Fibroblast of lung (primary cell): ENCODE measurements around the gene RDH5. TPM values are rescaled to one million over a fixed set of nuclear protein-coding genes. Genes with fewer than 3 reads are reported as not detected.
A peak's percentile ranks its signal among the peaks of the same experiment; 100 is the strongest.

Experiments
- DNase-seq, 2 donors: peaks; one replicate each; pipeline versions ENCODE4 v3.0.0 to v3.0.0-alpha.2; 2010; ENCODE audit warnings: low read depth in 2 of 2
- H2AFZ ChIP-seq: 2 replicates; pipeline ENCODE4 v1.5.1; 2012; ENCODE audit warnings: low read length, control low read depth, inconsistent platforms
- H3K27ac ChIP-seq: 2 replicates; pipeline ENCODE4 v1.5.1; 2011; ENCODE audit warnings: low read length, control low read depth; ENCODE audit not compliant: insufficient read depth
- H3K27me3 ChIP-seq: 2 replicates; pipeline ENCODE4 v1.5.1; 2011; ENCODE audit warnings: mild to moderate bottlenecking, low read length; ENCODE audit not compliant: control insufficient read depth, insufficient read depth
- H3K36me3 ChIP-seq: 2 replicates; pipeline ENCODE4 v1.5.1; 2011; ENCODE audit warnings: low read length; ENCODE audit not compliant: control insufficient read depth, insufficient read depth
- H3K4me1 ChIP-seq: 2 replicates; pipeline ENCODE4 v1.5.1; 2011; ENCODE audit warnings: low read length; ENCODE audit not compliant: control insufficient read depth, insufficient read depth; ENCODE audit errors: extremely low read depth
- H3K4me2 ChIP-seq: 2 replicates; pipeline ENCODE4 v1.5.1; 2011; ENCODE audit warnings: low read length, control low read depth; ENCODE audit not compliant: insufficient read depth; ENCODE audit errors: extremely low read depth
- H3K4me3 ChIP-seq, 4 experiments: fragments of 200-600 bp in 1 of 4; sonication (generic) in 1 of 4; replicated peaks in 1 of 4; 2 replicates each; pipeline ENCODE4 v1.5.1; 2011 to 2016; ENCODE audit warnings: low read length in 4 of 4, low read depth in 3 of 4, mild to moderate bottlenecking in 3 of 4, control low read depth in 2 of 4, inconsistent platforms in 1 of 4, mixed read lengths in 1 of 4; ENCODE audit not compliant: insufficient read depth in 1 of 4; ENCODE audit errors: control extremely low read depth in 1 of 4
- H3K79me2 ChIP-seq: 2 replicates; pipeline ENCODE4 v1.5.1; 2012; ENCODE audit warnings: mild to moderate bottlenecking, low read length, inconsistent platforms; ENCODE audit not compliant: control insufficient read depth, insufficient read depth
- H3K9ac ChIP-seq: 2 replicates; pipeline ENCODE4 v1.5.1; 2011; ENCODE audit warnings: mild to moderate bottlenecking, low read length, control low read depth; ENCODE audit not compliant: insufficient read depth
- H3K9me3 ChIP-seq: 2 replicates; pipeline ENCODE4 v1.5.1; 2012; ENCODE audit warnings: low read depth, low read length; ENCODE audit not compliant: control insufficient read depth, insufficient read depth
- H4K20me1 ChIP-seq: 2 replicates; pipeline ENCODE4 v1.5.1; 2011; ENCODE audit warnings: low read length; ENCODE audit not compliant: control insufficient read depth, insufficient read depth; ENCODE audit errors: extremely low read depth
- EZH2 ChIP-seq: IDR thresholded peaks from 2 replicates; pipeline ENCODE4 v1.5.1; 2012; ENCODE audit warnings: low read length, control low read depth, mild to moderate bottlenecking; ENCODE audit errors: missing control alignments
- polyA plus RNA-seq, 2 donors: library from polyadenylated mRNA; depleted of rRNA in 1 of 2; stranded (reverse) in 1 of 2; unstranded in 1 of 2; fragments of >200 nt; gene quantifications; 2 replicates each; pipeline ENCODE4 v1.2.1, GENCODE V29; 2011 to 2012; ENCODE audit warnings: missing spikeins in 1 of 2
- total RNA-seq: library from RNA; depleted of rRNA; stranded (reverse); fragments of >200 nt; gene quantifications from 2 replicates; pipeline ENCODE4 v1.2.1, GENCODE V29; 2014
- TF ChIP-seq, protein P1 (sequence below), 2 donors: IDR thresholded peaks in 1 of 2; conservative IDR thresholded peaks in 1 of 2; 1 replicate in 1 of 2; 2 replicates in 1 of 2; pipeline ENCODE4 v1.5.1; 2011 to 2012; ENCODE audit warnings: low read length in 2 of 2, control low read depth in 1 of 2, inconsistent platforms in 1 of 2, low read depth in 1 of 2, mild to moderate bottlenecking in 1 of 2

The RDH5 gene
- total and polyA plus RNA-seq, 2 donors (not counting 1 experiment from before 2014, with no cell fraction given) = 16.7 to 49.2 TPM

DNA sequence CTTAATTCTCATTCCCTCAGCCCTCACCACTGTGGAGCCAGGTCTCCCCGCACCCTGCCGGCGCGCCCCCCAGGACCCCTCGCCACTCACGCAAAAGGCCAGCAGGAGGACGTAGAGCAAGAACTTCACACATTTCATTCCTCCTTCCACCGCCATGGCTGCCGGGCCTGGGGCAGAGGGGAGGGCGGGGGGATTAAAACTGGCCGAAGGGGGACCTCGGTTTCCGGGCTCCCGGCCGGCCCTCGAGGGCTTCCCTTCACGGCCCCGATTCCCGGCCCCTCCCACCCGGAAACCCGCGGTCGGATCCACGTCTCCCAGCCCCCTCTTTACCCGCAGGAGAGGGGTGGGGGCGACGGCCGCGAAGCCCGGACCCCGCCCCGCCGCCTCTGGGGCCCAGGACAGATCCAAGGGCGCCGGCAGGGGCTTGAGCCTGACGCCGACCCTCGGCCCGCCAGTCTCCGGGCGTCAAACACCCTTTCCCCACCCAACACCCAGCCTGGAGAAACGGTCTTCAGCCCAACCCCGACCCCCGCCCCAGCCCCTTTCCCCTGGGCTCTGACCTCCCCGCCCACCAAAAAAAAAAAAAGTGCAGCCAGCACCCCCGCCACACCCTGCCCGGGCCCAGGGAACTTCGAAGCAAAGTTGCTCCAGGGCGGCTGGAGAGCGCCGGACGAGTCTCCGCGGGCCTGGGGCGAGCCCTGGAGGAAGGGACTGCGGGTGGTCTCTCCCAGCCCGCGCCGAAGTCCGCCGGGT lies 8.2 kb downstream of the RDH5 start:
- Histone ChIP-seq H3K4me1 (peaks cover 30% of the 10 kb centered on the region), H3K9ac (peak overlapping the region; percentile 96), H4K20me1 (no peaks in the 10 kb centered on the region), H3K9me3 (no peaks in the 10 kb centered on the region), H2AFZ (no peak overlapping the region), H3K36me3 (peaks cover 18% of the 10 kb centered on the region), H3K4me2 (peak overlapping the region; percentile 98), H3K27ac (peak overlapping the region; percentile 99), H3K4me3 (peak overlapping the region; percentile 80 to 93 (median 89)), H3K79me2 (peaks cover 56% of the 10 kb centered on the region), H3K27me3 (no peaks in the 10 kb centered on the region)
- TF ChIP-seq, protein P1, sequence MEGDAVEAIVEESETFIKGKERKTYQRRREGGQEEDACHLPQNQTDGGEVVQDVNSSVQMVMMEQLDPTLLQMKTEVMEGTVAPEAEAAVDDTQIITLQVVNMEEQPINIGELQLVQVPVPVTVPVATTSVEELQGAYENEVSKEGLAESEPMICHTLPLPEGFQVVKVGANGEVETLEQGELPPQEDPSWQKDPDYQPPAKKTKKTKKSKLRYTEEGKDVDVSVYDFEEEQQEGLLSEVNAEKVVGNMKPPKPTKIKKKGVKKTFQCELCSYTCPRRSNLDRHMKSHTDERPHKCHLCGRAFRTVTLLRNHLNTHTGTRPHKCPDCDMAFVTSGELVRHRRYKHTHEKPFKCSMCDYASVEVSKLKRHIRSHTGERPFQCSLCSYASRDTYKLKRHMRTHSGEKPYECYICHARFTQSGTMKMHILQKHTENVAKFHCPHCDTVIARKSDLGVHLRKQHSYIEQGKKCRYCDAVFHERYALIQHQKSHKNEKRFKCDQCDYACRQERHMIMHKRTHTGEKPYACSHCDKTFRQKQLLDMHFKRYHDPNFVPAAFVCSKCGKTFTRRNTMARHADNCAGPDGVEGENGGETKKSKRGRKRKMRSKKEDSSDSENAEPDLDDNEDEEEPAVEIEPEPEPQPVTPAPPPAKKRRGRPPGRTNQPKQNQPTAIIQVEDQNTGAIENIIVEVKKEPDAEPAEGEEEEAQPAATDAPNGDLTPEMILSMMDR (conservative IDR thresholded peaks at IDR 0.05 in 1 of 2, IDR thresholded peaks at IDR 0.05 in 1 of 2; ENCODE audit: low read depth in 1 of 2, low read length in 2 of 2) = no peak
- TF ChIP-seq EZH2 = no peak
- DNase-seq = peak; percentile 70

DNA sequence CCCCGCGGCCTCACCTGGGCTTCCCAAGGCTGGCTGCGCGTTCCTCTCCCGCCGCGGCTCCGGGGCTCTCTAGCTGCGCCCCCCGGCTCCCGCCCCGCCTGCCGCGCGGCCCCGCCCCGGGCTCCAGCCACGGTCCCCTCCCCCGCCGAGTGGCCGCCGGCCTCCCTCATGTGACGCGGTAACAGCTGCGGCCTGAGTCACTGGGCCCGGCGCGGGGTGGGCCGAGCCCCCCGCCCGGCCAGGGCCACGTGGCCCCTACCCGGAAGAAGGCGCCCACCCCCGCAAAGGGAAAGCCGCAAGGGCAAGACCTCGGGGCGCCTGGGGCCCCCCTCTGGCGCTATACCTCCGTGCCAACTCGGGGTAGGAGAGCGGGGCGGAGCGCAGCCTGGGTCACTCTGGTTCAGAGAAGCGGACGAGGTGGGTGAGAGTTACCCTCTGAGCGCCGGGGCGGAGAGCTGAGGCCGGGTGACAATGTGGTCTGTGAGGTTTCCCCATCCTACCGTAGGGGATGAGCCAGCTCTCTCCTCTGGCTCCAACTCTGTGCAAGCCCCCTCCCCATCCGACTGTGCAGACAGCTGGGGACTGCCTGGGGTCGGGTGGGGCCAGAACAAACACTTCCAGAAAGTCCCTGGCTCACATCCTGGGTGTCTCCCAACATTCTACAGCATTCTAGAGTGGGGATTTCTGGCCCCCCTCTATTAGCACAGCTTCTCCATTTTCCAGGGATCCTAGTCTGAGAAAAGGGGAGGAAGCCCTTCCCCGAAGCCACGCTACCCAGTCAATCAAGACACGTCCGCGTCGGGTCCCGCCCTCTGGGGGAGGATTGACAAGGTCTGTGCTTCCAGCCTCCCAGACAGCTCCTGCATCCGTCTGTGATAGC lies 9.0 kb downstream of the RDH5 start, which contains the start of gene CD63:
CD63 (minus strand) TSS at position 71 of the 880 bp plus-strand sequence. CDS start 668 bp downstream, outside the sequence.
- H3K9me3 ChIP-seq = no peaks in the 10 kb centered on the region
- no peaks in the 10 kb centered on the region for H4K20me1 ChIP-seq
- no peak within 1 kb of the TSS for H2AFZ ChIP-seq
- peak within 1 kb of the TSS; percentile 80 to 93 (median 89) for H3K4me3 ChIP-seq
- H3K4me1 ChIP-seq = peaks cover 24% of the 10 kb centered on the region
- TF ChIP-seq EZH2 = no peak
- TF ChIP-seq, protein P1 (conservative IDR thresholded peaks at IDR 0.05 in 1 of 2, IDR thresholded peaks at IDR 0.05 in 1 of 2; ENCODE audit: low read depth in 1 of 2, low read length in 2 of 2) = no peak
- H3K4me2 ChIP-seq = peak within 1 kb of the TSS; percentile 98
- H3K27me3 ChIP-seq = no peaks in the 10 kb centered on the region
- peak within 1 kb of the TSS; percentile 96 for H3K9ac ChIP-seq
- H3K79me2 ChIP-seq = peaks cover 50% of the 10 kb centered on the region
- H3K36me3 ChIP-seq = peaks cover 14% of the 10 kb centered on the region
- peak within 1 kb of the TSS; percentile 99 for H3K27ac ChIP-seq
- peak; percentile 95 to 96 for DNase-seq
